Ascending aorta (tissue), 2 donors: ENCODE data around the gene CACNA1B. TPM values are rescaled to one million over a fixed set of nuclear protein-coding genes. Genes with fewer than 3 reads are reported as not detected.

Experiments used
- DNase-seq, 2 donors: peaks; one replicate each; pipeline ENCODE4 v3.0.0-alpha.2; 2019; ENCODE audit warnings: low spot score in 2 of 2
- H3K27ac ChIP-seq, 2 donors: fragments of 200-600 bp; sonication (generic); one replicate each; pipeline ENCODE4 v1.5.1; 2016 to 2017; ENCODE audit warnings: mild to moderate bottlenecking in 1 of 2
- H3K27me3 ChIP-seq: fragments of 200-600 bp; sonication (generic); one replicate; pipeline ENCODE4 v1.5.1; 2017
- H3K36me3 ChIP-seq, 2 donors: fragments of 200-600 bp; sonication (generic); one replicate each; pipeline ENCODE4 v1.5.1; 2016
- H3K4me1 ChIP-seq, 2 donors: fragments of 200-600 bp; sonication (generic); one replicate each; pipeline ENCODE4 v1.5.1; 2016 to 2017; ENCODE audit warnings: mild to moderate bottlenecking in 1 of 2
- H3K4me3 ChIP-seq, 2 donors: fragments of 200-600 bp; sonication (generic); one replicate each; pipeline ENCODE4 v1.5.1; 2016 to 2017; ENCODE audit warnings: mild to moderate bottlenecking in 1 of 2
- H3K9me3 ChIP-seq, 2 donors: fragments of 200-600 bp; sonication (generic); one replicate each; pipeline ENCODE4 v1.5.1; 2016
- intact Hi-C: fragments of 100-400 bp; cut with DNase I; formaldehyde crosslinking; loops from one replicate; pipeline ENCODE4 v1.15.1; 2023
- total RNA-seq: library from RNA; depleted of rRNA; stranded (reverse); fragments of >200 nt; gene quantifications from one replicate; pipeline ENCODE4 v1.1.0, GENCODE V29; 2016
- TF ChIP-seq, protein P1 (sequence below), 3 experiments: fragments of 200-600 bp in 2 of 3; fragments of 450-650 bp in 1 of 3; sonication (generic) in 2 of 3; IDR thresholded peaks; one replicate each; pipeline ENCODE4 v1.5.1; 2016 to 2019; ENCODE audit warnings: antibody characterized with exemption in 3 of 3, mild to moderate bottlenecking in 1 of 3, moderate library complexity in 1 of 3

Gene CACNA1B
- total RNA-seq, 1 donor from 2014 or later = not detected

DNA sequence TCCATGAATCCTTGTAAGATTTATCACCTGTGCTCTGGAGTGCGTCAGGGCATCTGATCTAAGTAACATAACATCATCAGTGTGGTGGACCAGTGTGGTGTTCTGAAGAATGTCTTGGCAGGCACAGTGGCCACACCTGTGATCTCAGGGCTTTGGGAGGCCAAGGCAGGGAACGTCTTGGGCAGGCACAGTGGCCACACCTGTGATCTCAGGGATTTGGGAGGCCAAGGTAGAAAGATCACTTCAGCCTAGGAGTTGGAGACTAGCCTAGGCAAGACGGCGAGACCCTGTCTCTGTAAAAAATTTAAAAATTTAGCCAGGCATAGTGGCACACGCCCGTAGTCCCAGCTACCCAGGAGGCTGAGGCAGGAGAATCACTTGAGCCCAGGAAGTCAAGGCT lies 185.5 kb downstream of the CACNA1B start:
- TF ChIP-seq, protein P1, sequence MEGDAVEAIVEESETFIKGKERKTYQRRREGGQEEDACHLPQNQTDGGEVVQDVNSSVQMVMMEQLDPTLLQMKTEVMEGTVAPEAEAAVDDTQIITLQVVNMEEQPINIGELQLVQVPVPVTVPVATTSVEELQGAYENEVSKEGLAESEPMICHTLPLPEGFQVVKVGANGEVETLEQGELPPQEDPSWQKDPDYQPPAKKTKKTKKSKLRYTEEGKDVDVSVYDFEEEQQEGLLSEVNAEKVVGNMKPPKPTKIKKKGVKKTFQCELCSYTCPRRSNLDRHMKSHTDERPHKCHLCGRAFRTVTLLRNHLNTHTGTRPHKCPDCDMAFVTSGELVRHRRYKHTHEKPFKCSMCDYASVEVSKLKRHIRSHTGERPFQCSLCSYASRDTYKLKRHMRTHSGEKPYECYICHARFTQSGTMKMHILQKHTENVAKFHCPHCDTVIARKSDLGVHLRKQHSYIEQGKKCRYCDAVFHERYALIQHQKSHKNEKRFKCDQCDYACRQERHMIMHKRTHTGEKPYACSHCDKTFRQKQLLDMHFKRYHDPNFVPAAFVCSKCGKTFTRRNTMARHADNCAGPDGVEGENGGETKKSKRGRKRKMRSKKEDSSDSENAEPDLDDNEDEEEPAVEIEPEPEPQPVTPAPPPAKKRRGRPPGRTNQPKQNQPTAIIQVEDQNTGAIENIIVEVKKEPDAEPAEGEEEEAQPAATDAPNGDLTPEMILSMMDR (IDR thresholded peaks at IDR 0.05) = no peak
- intact Hi-C loops = no loop called here
- Histone ChIP-seq H3K27me3 (no peaks in the 10 kb centered on the region), H3K4me1 (no peaks in the 10 kb centered on the region), H3K36me3 (no peaks in the 10 kb centered on the region), H3K9me3 (no peaks in the 10 kb centered on the region), H3K4me3 (no peak overlapping the region), H3K27ac (no peak overlapping the region)
- no peak for DNase-seq

DNA sequence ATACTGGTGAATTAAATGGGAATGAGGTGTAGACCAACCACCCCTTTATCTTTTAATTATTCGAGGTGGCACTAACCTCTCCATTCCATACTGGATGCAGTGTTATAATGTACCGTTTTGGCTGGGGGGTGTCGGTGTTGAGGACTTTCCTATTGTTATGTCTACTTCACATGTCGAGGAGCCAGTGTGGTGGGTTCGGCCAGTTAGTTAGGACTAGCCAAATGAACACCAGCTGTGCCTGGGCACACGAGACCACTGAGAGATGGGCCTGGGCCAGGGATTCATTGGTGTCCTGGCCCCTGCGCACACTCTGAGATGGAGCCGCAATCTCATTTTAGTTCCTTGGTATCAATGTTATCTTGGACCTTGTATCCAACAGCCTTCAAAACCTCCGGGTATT lies 186.2 kb downstream of the CACNA1B start:
- Histone ChIP-seq H3K4me1 (no peaks in the 10 kb centered on the region), H3K27me3 (no peaks in the 10 kb centered on the region), H3K9me3 (no peaks in the 10 kb centered on the region), H3K27ac (no peak overlapping the region), H3K4me3 (no peak overlapping the region), H3K36me3 (no peaks in the 10 kb centered on the region)
- DNase-seq = no peak
- TF ChIP-seq, protein P1 (IDR thresholded peaks at IDR 0.05) = no peak
- intact Hi-C loops = no loop called here

DNA sequence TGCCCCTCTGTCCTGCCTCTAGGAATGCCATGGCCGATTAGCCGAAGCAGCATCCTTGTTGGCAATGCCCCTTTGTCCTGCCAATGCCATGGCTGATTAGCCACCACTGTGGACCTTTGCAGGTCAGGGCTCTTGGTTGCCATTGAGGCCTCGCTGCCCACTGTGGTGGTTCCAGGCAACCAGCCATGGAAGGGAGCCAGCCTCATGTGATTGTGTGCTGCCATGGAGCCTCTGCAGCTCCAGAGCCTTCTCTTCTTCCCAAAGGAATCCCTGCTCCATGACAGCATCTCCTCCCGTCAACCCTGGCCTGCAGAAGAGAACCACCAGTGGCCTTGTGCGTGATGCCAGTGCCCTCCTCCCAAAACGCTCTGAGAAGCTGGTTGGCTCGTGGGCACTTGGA lies 187.0 kb downstream of the CACNA1B start:
- Histone ChIP-seq H3K27me3 (no peaks in the 10 kb centered on the region), H3K36me3 (no peaks in the 10 kb centered on the region), H3K4me1 (no peaks in the 10 kb centered on the region), H3K9me3 (no peaks in the 10 kb centered on the region), H3K4me3 (no peak overlapping the region), H3K27ac (no peak overlapping the region)
- DNase-seq = no peak
- TF ChIP-seq, protein P1 (IDR thresholded peaks at IDR 0.05) = no peak
- intact Hi-C loops = no loop called here

DNA sequence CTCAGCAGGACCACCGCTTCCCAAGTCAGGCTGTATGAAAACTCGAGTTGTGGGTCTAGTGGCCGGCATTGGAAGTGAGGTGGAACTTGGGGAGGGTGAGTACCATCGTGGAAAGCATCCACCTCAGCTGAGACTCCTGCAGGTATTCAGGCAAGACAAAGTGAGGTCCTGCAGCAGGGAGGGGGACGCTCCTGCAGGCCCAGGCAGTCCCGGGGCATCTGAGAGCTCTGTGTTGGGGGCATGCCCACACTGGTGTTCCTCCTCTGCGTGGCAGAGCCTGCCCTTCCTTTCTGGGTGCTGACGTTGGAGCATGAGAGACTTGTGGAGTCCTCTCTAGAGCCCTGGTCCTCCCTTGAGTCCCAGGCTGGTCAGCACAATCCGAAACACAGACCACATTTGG lies 187.7 kb downstream of the CACNA1B start:
- intact Hi-C loops = no loop called here
- H3K27ac ChIP-seq = no peak overlapping the region
- H3K36me3 ChIP-seq = no peaks in the 10 kb centered on the region
- no peaks in the 10 kb centered on the region for H3K4me1 ChIP-seq
- TF ChIP-seq, protein P1 (IDR thresholded peaks at IDR 0.05) = no peak
- no peaks in the 10 kb centered on the region for H3K27me3 ChIP-seq
- H3K4me3 ChIP-seq = no peak overlapping the region
- DNase-seq = no peak
- H3K9me3 ChIP-seq = no peaks in the 10 kb centered on the region

DNA sequence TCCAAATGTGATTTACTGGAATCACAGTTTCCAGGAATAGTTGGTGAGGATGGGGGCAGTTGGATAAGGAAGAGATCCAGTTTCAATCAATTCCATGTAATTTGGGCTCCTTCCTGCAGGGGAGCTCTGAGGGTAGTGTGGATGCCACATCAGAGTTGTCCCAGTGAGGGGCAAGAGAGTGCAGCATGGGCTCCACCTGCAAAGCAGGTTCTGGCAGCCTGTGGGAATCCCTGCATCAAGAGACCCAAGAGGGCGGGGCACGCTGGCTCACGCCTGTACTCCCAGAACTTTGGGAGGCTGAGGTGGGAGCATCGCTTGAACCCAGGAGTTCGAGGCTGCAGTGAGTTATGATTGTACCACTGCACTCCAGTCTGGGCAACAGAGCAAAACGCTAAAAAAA lies 188.5 kb downstream of the CACNA1B start:
- Histone ChIP-seq H3K27me3 (no peaks in the 10 kb centered on the region), H3K9me3 (no peaks in the 10 kb centered on the region), H3K4me3 (no peak overlapping the region), H3K36me3 (no peaks in the 10 kb centered on the region), H3K4me1 (no peaks in the 10 kb centered on the region), H3K27ac (no peak overlapping the region)
- no peak for DNase-seq
- TF ChIP-seq, protein P1 (IDR thresholded peaks at IDR 0.05) = no peak
- intact Hi-C loops = no loop called here
